HepG2 (cell line): ENCODE data around the gene MCM3AP.

ENCODE experiments used
- MEIS2 ChIP-seq: sonication (generic); formaldehyde crosslinking; IDR thresholded peaks from 2 replicates; pipeline ENCODE4 v1.9.0; 2021; ENCODE audit warnings: mild to moderate bottlenecking, missing genetic modification reagents
- SP5 ChIP-seq: IDR thresholded peaks from 2 replicates; pipeline ENCODE4 v1.6.1; 2016; ENCODE audit warnings: low read depth, borderline replicate concordance

GRCh38 chr21:46227811-46228344 is 57.5 kb downstream of the MCM3AP start:
- TF ChIP-seq MEIS2 (CRISPR knock-in tag) (no peak), SP5 (no peak)
